Vagina (tissue), 2 donors: ENCODE data around the gene PRKAG2.

Experiments used
- CTCF ChIP-seq, 3 experiments: fragments of 450-650 bp in 2 of 3; fragments of 200-600 bp in 1 of 3; sonication (generic) in 1 of 3; IDR thresholded peaks; one replicate each; pipeline ENCODE4 v1.5.1; 2017 to 2019; ENCODE audit warnings: antibody characterized with exemption in 3 of 3, mild to moderate bottlenecking in 2 of 3, moderate library complexity in 2 of 3
- POLR2A ChIP-seq, 2 donors: fragments of 450-650 bp; IDR thresholded peaks; one replicate each; pipeline ENCODE4 v1.6.1; 2017; ENCODE audit warnings: antibody characterized with exemption in 2 of 2, mild to moderate bottlenecking in 2 of 2, moderate library complexity in 2 of 2
- POLR2AphosphoS5 ChIP-seq, 2 donors: sonication (generic); formaldehyde crosslinking; IDR thresholded peaks; one replicate each; pipeline ENCODE4 v1.9.0; 2017; ENCODE audit warnings: antibody characterized with exemption in 2 of 2, mild to moderate bottlenecking in 2 of 2, low read depth in 1 of 2; ENCODE audit not compliant: insufficient read depth in 1 of 2

DNA sequence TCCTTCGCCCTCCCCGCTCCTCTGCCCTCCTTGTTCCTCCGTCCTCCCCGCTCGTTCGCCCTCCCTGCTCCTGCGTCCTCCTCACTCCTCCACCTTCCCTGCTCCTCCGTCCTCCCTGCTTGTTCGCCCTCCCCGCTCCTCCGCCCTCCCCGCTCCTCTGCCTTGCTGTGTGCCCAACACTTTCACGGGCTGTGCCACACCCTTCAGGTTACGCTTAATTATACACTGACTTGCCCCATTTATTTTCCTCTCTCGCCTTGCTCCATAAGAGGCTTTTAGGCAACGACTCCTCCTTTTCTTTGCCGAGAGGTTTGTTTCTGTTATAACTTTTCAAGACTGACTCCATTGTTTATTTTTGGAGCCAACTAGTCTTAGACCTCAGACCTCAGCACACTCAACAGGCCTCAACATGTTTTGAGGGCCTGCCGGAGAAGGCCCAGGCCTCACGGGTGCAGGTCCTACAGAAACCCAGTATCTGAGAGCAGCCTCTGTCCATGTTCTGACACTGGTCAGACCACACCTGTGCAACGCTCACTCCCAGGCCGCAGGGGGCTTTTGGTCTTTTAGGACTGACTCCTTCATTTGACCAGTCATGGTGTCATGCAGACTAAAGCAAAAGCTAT, 18.2 kb upstream of the PRKAG2 start:
- no peak for TF ChIP-seq POLR2A (IDR thresholded peaks at IDR 0.05)
- no peak for TF ChIP-seq CTCF (IDR thresholded peaks at IDR 0.05)
- no peak for TF ChIP-seq POLR2AphosphoS5 (IDR thresholded peaks at IDR 0.05; ENCODE audit: insufficient read depth in 1 of 2, low read depth in 1 of 2)
